Stimulated activated CD4-positive, alpha-beta T cell treated with anti-CD3 and anti-CD28 coated beads, Interleukin-1b, Interleukin-23, amount 100 ng/mL, for 48 hours (primary cell): Measurements from ENCODE around the gene SLC12A4.
"Not testable (repeated sequence)": the region's sequence is repeated elsewhere in the genome, so short reads cannot be mapped to it uniquely, and the experiment has no call there.

Experiments
- DNase-seq: peaks from one replicate; pipeline ENCODE4 v3.0.0-alpha.2; 2020

Gene SLC12A4

DNA sequence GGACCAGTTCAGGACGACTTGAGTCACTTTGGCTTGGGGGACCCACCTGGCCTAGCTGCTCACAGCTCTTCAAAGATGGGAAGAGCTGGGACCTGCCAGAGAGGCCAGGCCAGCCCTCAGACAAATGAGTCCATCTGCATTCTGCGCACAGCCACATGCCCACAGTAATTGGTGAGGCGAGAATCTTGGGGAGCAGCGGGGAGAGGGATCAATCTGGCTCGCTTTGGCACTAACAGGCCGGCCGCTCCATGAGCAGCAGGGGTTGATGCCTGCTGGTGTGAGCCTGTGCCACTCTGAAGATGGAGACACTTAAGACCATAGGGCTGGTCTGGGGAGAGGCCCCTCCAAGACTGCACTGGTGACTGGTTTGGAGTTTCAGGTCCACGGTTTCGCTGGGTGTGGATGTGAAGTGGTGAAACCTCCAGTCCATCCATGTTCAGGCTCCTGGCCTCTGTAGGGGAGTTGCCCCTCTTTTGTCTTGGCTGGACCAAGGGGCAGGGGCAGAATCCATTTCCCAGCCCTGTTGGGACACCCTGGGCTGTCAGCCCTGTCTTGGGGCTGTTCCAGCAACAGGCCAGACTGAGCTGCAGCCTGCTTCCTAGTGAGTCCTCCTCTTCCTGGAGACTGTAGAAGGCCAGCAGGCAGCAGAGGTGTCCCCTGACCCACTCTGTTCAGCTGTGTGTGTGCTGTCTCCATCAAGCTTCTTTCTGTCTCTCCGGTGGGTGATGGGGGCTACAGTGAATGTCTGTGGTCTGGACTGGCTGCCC, 44.1 kb downstream of the SLC12A4 start:
- no peak for DNase-seq

DNA sequence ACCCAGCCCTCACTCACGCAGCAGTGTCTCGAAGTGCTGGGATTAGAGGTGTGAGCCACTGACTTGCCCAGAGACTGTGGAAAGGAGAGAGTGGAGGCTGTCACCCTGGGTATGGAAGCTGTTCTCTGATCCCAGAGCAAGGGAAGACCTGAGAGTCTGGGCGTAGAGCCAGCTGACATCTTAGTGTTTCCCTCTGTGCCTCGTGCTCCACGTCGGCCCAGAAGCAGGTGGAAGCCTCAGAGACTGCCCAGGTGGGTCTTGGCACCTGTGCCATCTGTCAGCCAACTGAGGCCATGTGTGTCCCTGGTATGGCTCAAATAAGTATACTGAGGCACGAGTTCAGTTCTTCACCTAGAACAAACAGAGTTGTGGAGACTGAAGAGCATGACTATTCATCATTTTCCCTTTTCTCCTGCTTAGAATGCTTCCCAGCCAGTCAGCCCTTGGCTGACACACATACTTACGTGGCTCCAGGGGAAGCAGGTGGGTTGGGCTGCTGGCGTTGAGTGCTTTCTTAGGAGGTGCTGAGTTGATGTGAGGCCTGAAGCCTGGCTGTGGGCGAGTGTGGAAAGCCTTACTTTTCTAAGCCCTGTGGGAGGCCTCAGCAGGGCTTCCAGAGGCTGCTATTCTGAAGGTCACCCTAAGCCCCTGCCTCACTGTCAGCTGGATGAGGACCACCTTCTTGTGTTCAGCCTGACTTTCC, 44.9 kb downstream of the SLC12A4 start:
- DNase-seq: no peak

DNA sequence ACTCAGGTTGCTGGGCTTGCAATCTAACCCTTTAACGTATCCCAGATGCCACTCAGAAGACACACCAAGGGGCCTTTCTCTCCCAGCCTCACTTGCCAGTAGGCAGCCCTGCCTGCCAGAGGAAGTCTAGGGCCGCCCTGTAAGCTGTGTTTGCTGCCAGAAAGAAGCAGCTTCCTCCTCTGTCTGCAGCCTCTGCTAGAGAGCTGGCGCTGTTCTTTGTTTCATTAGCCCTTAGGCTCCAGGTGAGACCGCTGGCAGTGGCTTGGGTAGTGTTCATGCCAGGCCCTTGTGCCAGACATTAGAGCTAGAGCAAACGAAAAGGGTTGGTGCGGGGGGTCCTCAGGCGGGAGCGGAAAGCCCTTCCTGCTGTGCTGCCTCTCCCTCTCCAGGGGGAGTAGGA, 45.7 kb downstream of the SLC12A4 start:
- no peak for DNase-seq

DNA sequence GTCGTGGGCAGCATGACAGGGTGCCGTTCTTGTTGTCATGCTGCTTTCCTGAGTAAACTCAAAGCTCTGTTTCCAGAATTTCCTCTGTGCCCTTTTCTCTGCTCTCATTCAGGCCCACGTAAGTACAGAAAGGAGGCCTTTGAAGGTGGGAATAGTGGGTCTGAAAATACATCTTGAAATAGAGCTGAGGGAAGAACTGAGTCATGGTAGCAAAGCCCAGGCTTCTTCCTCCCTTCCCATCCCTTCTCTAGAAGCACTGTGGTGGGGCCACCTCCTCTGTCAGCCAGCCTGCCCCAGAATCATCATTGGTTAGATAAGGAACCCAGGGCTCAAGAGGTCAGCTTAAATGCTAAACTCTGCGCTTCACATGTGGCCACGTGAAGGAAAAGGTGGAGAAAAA, 46.2 kb downstream of the SLC12A4 start:
- no peak for DNase-seq

DNA sequence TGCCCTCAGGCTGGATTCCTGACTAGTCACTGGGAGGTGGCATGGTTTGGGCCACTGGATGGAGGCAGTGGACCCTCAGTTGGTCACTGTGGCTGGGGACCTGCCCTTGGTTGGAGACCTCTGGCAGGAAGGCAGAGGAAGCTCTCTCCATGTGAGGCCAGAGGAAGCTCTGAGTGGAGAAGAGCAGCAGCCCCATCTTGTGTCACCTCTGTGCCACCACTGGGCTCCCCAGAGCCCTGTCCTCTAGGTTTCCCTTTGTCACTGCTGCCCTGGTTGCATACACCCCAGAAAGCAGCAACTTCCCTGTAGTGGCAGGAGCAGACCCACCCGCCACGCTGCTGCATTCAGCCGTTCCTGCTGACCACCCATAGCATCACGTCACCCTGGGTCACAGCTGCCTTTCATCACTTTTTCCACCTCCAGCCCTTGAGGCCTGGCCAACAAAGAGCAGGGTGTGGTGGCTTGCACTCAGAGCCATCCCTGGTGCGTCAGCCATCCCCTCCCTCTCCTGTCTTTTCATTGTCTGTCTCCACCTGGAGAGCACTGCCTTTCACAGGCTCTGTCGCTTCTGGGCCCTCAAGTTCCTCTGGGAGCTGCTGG, 48.7 kb downstream of the SLC12A4 start:
- DNase-seq: no peak

DNA sequence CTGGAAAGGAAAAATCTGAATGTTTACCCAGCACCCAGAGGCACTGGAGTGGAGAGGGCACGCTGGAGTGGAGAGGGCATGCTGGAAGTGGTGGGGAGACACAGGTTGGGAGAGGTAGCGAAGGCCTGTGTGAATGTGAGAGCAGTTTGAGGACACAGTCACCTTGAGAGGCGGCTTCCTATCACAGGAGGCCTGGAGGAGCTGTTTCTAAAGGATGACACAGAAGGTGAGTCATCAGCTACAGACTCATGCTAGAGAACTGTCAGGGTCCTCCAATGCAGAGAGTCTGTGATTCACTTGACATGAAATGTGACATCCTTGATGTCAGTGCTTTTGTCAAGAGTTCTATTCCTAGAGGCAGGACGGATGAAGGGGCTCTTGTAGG, 50.6 kb downstream of the SLC12A4 start:
- peak; percentile 73 for DNase-seq

DNA sequence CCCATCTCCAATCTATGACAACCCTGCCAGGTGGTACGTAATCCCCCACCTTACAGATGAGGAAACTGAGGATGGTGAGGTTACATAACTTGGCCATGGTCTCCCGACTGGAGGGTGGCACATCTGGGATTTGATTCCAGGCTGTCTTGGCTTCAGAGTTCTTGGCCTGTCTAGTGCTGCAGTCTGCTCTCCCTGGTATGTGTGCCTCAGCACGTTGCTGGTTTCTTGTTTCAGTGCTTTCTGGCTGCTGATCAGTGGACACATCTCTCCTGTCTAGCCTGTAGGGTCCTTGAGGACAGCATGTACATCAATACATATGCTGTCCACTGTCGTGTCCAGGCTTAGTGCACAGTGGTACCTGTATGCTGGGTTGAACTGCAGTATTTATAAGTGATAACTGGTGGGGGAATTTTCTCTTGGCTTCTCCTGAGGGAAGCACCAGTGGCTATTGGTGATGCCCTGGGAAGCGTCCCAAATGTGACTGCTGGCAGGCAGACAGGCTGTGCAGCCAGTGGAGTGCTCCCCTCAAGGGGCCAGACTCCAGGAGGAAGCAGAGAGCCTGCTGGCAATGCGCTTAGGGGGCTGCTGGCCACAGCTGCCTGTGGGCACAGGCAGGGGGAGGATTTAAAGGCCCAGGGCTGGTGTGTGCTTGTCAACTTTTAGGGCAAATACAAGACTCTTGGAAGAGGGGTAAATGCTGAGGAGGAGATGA, 51.1 kb downstream of the SLC12A4 start:
- DNase-seq: no peak

DNA sequence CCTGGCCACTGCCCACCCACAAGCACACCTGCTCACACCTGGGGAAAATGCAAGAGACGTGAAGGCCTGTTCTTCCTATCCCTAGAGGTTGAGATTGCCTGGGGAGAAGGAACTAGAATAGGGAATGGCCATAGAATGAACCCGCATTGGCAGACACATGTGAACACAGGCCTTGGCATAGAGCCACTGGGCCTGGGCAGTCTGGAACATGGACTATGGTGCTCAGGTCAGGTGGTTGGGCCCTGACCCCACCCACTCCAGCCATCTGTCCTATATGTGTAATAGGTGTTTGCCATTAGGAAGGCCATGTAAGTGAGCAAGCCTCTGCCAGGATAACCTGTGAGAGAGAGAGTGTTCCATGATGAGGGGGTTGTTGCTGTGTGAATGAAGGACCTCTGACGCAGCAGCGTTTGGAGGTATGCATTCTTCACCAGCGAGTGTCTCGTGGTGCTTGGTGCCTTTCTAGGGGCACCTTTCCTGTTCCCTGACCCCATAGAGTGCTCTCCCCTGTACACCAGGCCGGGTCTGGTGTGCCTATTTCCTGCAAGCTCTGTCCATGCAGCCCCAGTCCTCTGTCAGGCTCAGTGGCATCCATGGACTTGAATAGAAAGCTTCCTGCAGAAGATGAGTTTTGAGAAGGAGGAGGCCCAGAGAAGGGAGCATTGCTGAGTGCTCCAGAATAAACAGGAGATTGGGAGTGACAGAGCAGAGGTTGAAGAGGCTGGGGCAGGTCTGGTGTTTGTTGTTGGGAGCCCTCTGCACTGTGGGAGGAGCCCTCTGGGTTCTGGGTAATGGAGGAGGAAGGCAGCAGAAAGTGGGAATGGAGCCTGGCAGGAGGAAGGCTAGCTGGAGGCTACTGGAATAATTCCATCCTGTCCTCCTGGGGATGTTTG, 52.4 kb downstream of the SLC12A4 start:
- DNase-seq: no peak

DNA sequence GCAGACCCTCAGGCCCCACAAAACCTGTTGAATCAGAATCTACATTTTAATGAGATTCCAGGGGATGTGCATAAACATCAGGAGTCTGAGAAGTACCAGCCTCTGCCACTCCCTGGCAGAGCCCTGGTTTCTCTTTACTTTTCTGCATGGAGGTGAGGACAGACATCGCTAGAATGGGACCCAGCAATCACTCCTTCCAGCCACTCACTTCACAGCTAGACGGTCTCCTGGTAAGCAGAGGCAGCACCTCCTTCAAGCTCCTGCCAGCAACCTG, 53.0 kb downstream of the SLC12A4 start:
- DNase-seq: not testable (repeated sequence)

DNA sequence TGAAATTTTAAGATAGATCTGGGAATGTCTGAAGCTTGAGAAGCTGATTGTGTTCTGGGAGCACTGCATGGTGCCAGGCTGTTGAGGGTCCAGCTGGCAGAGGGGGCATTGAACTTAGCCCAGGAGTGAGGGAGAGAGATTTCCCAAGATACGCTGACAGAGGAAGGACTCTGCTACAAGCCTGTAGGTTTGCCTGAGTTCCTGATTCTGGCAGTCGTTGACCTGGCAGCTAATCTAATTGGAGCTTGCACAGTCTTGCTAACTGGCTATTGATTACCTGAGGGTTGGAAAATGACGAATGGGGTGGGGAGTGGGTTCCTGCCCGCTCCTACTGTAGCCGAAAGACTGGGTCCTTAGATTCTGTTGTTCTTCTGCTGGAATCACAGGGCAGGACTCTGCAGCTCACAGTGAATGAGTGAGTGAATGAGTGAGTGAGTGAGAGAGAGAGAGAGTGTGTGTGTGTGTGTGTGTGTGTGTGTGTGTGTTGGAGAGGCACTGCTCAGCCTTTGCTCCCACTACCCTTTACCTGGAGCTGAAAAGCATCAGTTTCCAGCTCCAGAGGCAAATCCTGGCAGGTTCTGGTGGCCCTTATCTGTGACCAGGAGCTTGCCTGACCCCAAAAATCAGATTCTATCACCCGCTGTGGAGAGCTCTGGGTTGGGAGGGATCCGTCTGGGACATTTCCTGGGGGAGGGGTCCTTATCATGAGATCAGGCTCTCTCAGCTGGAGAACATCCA, 53.5 kb downstream of the SLC12A4 start:
- no peak for DNase-seq

DNA sequence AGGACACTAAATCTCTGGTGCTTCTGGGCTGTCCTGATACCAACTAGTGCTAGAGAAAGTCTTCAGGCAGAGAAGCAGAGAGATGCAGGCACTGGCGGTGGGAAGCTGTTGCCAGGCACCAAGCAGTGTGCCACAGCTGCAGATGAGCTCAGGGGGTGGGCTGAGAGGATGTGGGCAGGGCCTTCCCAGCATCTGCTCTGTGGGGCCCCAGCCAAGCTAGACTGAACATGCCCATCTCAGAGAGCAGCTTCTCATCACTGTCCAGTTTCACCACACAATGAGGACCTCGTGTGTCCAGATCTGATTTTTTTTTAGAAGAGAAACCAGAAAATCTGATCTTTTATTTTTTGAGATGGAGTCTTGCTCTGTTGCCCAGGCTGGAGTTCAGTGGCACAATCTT, 58.3 kb downstream of the SLC12A4 start:
- DNase-seq: peak; percentile 40

DNA sequence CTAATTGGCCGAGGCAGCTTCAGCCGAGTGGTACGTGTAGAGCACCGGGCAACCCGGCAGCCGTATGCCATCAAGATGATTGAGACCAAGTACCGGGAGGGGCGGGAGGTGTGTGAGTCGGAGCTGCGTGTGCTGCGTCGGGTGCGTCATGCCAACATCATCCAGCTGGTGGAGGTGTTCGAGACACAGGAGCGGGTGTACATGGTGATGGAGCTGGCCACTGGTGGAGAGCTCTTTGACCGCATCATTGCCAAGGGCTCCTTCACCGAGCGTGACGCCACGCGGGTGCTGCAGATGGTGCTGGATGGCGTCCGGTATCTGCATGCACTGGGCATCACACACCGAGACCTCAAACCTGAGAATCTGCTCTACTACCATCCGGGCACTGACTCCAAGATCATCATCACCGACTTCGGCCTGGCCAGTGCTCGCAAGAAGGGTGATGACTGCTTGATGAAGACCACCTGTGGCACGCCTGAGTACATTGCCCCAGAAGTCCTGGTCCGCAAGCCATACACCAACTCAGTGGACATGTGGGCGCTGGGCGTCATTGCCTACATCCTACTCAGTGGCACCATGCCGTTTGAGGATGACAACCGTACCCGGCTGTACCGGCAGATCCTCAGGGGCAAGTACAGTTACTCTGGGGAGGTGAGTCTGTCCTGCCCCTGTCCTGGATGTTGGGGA, 59.2 kb downstream of the SLC12A4 start:
- no peak for DNase-seq

DNA sequence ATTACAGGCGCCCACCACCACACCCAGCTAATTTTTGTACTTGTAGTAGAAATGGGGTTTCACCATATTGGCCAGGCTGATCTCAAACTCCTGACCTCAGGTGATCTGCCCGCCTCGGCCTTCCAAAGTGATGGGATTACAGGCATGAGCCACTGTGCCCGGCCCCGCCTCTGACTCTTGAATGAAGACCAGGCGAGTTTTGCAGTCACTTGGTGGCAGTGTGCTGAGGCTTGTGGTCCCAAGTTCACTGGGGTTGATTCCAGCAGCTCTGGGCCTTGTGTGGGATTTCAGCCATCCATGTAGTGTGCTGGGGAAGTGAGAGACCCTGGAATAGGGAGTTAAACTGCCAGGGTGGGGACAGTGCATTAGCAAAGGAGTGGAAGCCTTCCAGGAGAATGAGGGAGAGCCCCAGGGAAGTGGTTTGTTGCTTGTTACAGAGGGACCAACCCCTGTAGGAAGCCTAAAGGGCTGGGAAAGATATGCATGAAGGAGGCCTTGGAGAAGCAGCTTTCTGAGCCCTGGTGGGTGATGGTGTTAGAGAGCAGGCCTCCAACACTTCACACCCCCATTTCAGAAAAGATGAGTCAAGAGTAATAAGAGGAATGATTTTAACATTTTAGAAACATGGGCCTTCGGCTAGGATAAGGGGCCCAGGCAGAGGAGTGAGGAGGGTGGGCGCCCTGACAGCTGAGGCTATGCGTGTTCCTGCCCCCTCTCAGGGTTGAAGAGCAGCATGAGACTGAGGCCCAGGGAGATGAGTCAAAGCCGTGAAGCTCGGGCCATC, 60.8 kb downstream of the SLC12A4 start:
- DNase-seq: no peak

DNA sequence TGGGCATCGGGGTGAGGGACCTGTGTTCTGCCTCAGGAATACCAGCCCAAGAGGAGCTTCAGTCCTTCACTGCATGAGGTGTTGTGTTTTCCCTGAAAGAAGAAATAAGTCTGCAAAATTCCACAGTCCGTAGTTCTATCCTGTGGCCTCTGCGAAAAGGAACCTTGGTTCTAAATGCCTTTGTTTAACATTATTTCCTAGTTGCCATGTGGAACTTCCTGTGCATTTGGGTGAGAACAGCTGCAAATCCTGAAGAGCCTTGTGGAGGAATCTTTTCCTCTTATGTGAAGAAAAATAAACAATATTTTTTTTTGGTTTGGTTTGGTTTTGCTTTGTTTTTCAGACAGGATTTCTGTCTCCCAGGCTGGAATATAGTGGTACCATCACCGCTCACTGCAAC, 65.6 kb downstream of the SLC12A4 start:
- no peak for DNase-seq

DNA sequence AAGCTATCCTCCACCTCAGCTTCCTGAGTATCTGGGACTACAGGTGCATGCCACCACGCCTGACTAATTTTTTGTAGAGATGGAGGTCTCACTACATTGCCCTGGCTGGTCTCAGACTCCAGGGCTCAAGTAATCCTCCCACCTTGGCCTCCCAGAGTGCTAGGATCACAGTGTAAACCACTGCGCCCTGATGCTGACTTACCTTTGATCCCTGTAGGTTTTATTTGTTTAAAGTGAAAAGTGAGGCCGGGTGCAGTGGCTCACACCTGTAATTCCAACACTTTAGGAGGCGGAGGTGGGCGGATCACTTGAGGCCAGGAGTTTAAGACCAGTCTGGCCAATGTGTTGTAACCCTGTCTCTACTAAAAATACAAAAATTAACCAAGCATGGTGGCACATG, 66.7 kb downstream of the SLC12A4 start:
- DNase-seq: no peak

DNA sequence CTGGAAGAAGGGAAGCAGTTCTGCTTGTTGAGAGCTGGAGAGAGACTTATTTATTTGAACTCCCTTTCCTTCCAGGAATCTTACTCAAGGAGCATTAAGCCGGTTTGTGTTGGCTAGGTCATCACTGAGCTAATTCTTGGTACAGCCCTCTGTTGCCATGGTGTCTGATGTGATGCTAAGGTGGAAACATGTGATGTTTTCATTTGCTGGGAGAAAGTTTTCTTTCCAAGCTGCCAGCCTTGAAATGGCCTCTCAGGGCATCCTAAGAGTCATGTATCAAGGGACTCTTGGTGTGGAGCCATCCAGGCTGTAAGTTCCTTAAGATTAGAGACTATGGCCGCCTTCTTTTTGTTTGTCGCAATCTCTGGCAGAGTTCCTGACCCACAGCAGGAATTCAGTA, 71.2 kb downstream of the SLC12A4 start:
- DNase-seq: no peak

DNA sequence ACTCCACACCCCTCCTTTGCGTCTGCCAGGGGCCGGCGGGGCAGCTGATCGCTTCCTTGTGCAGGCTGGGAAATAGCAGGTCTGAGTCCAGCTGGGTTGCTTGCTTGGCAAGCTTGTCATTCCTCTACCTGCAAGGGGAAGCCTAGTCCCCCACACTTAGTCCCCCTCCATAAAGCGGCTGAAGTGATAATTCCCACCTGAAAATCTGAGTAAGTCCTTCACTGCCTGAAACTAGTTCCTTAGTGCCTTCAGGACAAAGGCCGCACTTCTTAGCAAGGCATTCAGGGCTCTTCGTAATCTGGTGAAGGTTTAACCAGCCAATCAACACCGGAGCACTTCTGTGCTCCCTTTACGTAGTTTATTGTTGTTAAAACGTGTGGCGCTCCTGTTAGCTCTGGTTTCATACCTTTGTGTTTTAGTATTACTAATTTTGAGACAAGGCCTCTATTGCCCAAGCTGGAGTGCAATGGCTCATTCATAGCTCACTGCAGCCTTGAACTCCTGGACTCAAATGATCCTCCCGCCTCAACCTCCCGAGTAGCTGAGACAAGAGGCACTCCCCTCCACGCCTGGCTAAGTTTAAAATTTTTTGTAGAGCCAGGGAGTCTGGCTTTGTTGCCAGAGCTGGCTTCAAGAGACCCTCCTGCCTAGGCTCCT, 74.6 kb downstream of the SLC12A4 start:
- no peak for DNase-seq
